ENCODE data around the gene TBC1D28. TPM values are rescaled to one million over a fixed set of nuclear protein-coding genes. Genes with fewer than 3 reads are reported as not detected.
"Not testable (repeated sequence)": the region's sequence is repeated elsewhere in the genome, so short reads cannot be mapped to it uniquely, and the experiment has no call there.

The TBC1D28 gene
- not detected for total RNA-seq
- long read RNA-seq = 0 reads

DNA sequence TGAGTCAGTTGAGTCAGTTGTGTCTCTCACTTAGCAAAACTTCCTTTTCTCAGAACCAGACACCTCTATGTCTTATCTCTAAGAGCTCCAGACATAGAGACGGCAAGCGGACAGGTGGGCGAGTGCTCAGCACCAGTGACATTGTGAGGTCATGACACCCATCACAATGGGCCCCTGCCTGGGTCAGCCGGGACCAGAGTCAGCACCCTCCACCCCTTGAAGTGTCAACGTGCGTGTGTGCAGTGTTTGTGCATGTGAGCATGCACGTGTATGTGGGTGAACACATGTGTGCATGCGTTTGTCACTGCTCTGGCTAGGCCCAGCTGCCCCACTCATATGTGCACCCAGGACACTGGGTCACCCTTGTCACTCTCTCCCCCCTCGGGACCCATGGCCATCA is at the start of gene TBC1D28:
Gene TBC1D28 (minus strand): TSS at position 101 of the 400 bp plus-strand sequence. CDS start 3,039 bp downstream, outside the sequence.
- intact Hi-C loops (cut with DNase I); DNase-seq (ENCODE audit: low spot score): not testable (repeated sequence)

DNA sequence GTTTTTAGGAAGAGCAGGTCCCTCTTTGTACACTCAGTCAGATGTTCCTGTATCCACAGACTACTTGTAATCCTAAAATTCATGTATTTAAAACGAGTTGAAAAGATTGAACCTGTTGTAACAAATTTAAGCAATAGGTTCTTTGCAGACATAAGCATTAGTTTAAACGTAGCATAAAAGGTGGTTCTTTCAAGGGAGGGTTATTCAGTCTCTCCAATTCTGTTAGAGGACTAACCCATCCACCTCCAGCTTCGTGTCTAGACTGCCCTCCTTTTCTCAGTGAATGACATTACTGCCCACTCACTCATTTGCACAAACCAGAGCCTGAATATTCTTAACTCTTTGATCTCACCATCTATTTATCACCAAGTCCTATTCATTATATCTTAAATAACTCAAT is 38.5 kb upstream of the TBC1D28 start:
- intact Hi-C loops (cut with DNase I); DNase-seq (ENCODE audit: low spot score): not testable (repeated sequence)

GRCh38 chr17:18681767-18682571 is 37.8 kb upstream of the TBC1D28 start, which contains the start of gene FOXO3B:
FOXO3B (minus strand) TSS chr17:18682314; CDS start chr17:18681651, 663 bp downstream.
- intact Hi-C loops (cut with DNase I) = not testable (repeated sequence)
- DNase-seq (ENCODE audit: low spot score) = peak; percentile 94

- not testable (repeated sequence) for DNase-seq (ENCODE audit: low spot score)
These were observed 33.2 kb upstream of the TBC1D28 start for GRCh38 chr17:18677381-18677780.

GRCh38 chr17:18676928-18677327 is 32.7 kb upstream of the TBC1D28 start:
- intact Hi-C loops (cut with DNase I); DNase-seq (ENCODE audit: low spot score): not testable (repeated sequence)

More at GRCh38 chr17:18677381-18677780, 33.2 kb upstream of the TBC1D28 start:
- intact Hi-C loops (cut with DNase I) = not testable (repeated sequence)

DNA sequence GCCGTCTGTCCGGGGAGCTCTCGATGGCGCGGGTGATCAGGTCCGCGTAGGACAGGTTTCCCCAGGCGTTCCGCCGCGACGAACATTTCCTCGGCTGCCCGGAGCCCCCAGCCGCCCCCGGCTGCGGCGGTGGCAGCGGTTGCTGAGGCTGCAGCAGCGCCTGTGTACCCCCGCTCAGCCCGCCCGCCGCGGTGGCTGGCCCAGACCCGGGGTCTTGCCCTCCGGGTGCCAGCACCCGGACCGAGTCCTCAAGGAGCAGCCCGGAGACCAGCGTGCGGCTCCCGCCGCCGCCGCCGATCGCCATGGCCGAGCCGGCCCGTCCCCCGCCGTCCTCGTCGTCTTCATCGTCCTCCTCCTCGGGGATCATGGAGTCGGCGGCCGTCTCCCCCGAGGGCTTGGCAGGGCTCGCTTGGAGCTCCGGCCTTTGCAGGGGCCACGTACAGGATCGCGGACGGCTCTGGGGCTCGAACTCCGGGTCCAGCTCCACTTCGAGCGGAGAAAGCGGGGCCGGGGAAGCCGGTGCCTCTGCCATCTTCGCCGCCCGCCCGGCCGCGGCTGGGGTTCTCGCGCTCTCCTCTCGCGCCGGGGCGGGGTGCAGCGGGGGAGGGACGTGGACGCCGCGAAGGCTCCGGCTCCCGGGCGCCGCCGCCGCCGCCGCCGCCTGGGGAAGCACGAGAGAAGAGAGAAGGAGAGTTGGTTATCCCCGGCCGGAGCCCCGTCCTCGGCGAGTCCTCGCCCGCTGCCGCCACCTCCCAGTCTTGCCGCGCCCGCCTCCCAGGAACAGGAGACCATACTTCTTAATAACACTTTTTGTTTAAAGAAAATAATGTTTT is 28.4 kb upstream of the TBC1D28 start:
- intact Hi-C loops (cut with DNase I); DNase-seq (ENCODE audit: low spot score): not testable (repeated sequence)

DNA sequence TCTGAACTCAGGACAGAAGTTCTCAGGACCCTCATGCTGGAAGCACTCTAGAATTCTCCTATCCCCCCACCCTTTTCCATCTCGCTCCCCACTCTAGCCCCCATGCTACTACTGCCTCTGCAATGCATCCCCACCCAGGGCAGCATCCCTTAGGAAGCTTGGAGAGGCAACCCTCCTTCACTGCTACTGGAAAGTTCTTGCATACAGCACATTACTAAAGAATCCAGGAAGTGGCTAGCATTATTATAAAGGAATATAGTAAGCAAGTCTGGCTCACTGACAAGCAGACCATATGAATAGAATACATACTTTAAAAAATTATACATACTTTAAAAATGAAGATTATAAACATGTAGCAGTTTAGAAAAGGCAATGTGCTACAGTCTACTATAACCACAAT is 24.4 kb upstream of the TBC1D28 start:
- DNase-seq (ENCODE audit: low spot score); intact Hi-C loops (cut with DNase I): not testable (repeated sequence)

GRCh38 chr17:18667535-18667934 is 23.3 kb upstream of the TBC1D28 start:
- intact Hi-C loops (cut with DNase I); DNase-seq (ENCODE audit: low spot score): not testable (repeated sequence)

DNA sequence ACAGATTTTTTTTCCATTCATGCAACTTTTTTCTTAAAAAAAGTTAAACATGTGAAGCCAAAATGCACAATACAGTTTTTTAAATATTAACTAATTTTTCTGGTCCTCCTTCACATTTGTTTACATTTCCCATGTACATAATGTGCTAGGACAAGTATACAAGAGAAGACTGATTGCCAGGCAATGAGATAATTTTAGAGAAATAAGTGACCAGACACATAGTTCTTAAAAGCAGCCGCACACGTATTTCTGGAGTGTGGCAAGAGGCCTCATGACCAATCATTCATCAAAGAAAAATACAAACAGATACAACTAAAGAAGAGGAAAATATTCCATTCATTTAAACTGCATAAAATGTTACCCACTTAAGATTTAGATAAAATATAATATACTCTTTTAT is 22.1 kb upstream of the TBC1D28 start:
- intact Hi-C loops (cut with DNase I); DNase-seq (ENCODE audit: low spot score): not testable (repeated sequence)

GRCh38 chr17:18661924-18662624 is 17.9 kb upstream of the TBC1D28 start:
- intact Hi-C loops (cut with DNase I); DNase-seq (ENCODE audit: low spot score): not testable (repeated sequence)

DNA sequence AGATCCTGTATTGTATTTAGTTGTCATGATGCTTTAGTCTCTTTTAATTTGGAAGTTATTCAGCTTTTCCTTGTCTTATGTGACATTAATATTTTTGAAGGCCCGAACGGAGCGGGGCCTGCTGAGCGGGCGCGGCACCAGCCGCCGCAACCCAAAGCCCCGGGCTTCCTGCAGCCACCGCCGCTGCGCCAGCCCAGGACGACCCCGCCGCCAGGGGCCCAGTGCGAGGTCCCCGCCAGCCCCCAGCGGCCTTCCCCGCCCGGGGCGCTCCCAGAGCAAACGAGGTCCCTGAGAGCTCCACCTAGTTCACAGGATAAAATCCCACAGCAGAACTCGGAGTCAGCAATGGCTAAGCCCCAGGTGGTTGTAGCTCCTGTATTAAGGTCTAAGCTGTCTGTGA is 5.9 kb upstream of the TBC1D28 start:
- DNase-seq (ENCODE audit: low spot score); intact Hi-C loops (cut with DNase I): not testable (repeated sequence)

DNA sequence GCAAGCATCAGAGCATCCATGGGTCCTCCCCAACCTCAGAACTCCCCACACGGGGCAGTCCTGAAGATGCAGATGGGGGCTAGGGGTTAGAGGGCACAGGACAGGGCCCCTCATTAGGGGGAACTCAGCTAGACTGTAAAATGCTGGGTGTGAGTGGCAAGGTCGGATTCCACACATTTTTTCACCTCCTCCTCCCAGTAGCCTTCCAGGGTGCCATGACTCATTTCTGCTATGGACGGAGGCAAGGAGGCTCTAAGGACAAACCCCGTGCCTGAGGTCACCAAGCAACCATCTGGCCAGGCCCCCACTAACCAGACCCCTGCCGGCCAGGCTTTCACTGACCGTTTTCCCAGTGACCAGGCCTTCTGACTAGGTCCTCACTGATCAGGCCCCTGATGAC is 1.1 kb downstream of the TBC1D28 start:
- intact Hi-C loops (cut with DNase I); DNase-seq (ENCODE audit: low spot score): not testable (repeated sequence)

DNA sequence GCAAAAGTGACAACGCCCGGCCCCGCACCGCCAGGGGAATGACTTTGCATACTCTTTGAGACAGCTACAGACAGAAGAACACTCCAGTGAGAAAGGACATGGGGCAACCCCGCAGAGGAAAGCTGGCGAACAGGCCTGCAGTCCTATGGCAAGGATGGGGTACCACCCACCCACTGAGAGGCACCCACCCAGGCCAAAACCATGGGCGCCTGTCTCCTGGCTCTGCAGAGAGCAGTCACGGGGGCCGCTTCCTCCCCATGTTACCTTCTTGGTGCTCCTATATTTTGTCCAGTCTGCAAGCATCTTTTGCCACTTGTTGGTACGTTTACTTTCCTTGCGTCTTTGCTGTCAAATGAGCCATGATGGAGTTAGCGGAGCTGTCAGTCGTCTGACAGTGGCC is 5.8 kb downstream of the TBC1D28 start:
- DNase-seq (ENCODE audit: low spot score); intact Hi-C loops (cut with DNase I): not testable (repeated sequence)

DNA sequence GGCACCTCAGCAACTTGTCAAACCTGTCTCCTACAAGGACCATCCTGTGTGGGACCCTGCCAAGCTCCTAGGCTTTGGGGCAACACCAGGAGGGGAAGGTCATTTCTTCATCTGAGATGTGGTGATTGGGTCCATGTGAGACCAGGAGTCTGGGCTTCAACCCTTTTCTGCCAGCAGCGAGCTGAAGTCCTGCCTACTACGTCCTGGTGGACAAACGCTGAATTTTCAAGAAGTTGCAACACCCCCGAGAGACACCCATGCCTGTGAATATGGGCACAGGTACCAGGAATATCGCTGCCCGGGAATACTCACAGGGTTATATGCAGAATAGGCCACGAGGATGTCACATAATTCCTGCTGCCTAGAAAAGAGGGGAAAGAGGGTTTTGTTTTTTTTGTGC is 8.0 kb downstream of the TBC1D28 start:
- intact Hi-C loops (cut with DNase I); DNase-seq (ENCODE audit: low spot score): not testable (repeated sequence)

- DNase-seq (ENCODE audit: low spot score); intact Hi-C loops (cut with DNase I): not testable (repeated sequence)
These were observed 8.4 kb downstream of the TBC1D28 start for GRCh38 chr17:18635773-18636172.

DNA sequence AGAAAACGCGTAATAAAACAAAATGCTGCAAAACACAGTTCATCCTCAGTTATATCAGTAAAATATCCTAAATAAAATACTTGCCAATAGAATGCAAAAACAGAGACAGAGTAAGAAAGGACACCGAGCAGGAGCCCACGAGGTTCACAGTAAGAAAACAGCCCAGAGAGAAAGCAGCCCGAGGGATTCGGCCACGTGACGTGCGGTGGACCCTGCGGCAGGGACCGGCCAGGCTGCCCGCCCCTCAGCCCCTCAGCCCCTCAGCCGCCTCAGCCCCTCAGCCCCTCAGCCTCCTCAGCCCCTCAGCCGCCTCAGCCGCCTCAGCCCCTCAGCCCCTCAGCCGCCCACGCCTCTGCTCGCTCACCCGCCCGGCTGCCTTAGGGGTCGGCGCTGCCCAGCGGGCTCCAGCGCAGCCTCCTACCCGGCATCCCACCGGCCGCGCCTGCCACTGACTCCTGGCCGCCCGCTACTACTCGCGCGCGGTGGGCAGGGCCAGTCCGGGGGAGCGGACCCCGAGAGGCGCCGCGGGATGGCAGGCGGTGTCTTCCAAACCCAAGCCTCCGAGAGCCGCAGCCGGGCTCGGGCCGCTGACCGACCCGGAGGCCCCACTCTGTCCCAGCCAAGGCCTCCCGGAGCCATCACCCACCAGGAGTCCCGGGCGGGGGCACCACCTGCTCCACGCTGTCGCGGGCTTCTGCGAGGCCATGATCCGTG is 9.5 kb downstream of the TBC1D28 start:
- intact Hi-C loops (cut with DNase I) = not testable (repeated sequence)

GRCh38 chr17:18626152-18626870 is 17.9 kb downstream of the TBC1D28 start:
- intact Hi-C loops (cut with DNase I) = no loop called here
- no peak for DNase-seq (ENCODE audit: low spot score)

More for the DNA sequence above, 9.5 kb downstream of the TBC1D28 start:
- not testable (repeated sequence) for DNase-seq (ENCODE audit: low spot score)

DNA sequence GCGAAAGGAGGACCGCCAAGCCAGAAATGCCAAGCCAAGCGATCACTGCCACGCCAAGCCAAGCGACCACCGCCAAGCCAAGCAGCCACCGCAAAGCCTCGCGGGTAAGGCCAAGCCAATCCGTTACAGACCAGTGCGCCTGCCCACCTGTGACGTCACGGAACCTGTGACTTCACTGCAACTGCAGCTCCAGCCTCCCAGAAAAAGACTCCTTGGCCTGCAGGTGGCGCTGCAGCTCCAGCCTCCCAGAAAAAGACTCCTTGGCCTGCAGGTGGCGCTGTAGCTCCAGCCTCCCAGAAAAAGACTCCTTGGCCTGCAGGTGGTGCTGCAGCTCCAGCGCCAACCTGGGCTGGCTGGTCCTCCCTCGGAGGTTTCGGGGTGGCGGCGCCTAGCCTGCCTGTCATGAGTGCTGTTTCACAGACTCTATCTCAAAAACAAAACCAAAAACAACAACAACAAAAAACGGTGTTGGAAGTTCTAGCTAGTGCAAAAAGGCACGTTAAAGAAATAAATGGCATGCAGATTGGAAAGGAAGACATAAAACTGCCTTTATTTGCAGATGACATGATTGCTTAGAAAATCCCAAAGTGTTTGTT is 18.6 kb downstream of the TBC1D28 start:
- DNase-seq (ENCODE audit: low spot score) = peak; percentile 96
- intact Hi-C loops (cut with DNase I) = not testable (repeated sequence)

All from cardiac septum (tissue), 1 donor.